NCI-H1694 (cell line): ENCODE data around the gene TBC1D5.
"Not testable (repeated sequence)": the region's sequence is repeated elsewhere in the genome, so short reads cannot be mapped to it uniquely, and the experiment has no call there.

Experiments used
- DNase-seq: peaks from one replicate; lab custom pipeline; 2025; lab: John Stamatoyannopoulos, UW

Gene TBC1D5

DNA sequence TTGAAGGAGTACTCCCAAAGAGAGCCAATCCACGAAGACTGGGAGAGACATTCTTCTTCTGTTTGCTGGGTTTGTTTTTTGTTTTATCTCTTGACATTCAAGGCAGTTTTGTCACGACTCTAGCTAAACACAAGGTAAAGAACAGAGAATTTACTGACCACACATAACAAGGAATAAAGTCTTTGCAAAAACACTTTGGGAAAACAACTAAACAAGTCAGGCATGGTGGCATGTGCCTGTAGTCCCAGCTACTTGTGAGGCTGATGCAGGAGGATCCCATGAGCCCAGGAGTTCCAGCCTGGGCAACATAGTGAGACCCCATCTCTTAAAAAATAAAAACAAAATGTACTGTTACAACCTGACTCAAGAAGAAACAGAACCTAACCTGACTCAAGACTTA is 28.0 kb downstream of the TBC1D5 start:
- DNase-seq: no peak

DNA sequence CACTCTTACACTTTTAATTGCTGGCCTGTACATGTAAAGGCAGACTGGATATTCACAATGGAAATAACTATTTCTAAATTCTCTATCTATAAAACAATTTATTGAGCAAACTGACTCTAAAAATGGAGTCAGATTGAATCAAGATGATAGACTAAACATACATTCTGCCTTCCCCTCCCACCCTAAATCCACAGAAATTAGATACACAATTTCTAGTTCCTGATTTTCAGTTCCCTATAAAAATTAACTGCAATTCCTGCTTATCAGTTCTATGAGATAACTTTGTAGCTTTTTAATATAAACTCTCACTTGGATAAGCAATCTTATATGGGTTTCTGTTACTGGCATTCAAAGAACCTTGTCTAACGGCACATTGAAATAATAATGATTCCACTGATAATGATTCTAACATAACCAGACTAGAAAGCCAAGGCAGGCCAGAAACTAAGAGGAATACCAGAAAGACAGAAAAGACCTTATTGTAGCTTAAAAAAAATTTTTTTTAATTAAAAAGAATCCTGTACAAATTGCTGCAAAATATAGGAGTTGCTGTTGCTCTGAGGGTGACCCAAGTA is 33.1 kb downstream of the TBC1D5 start:
- no peak for DNase-seq

DNA sequence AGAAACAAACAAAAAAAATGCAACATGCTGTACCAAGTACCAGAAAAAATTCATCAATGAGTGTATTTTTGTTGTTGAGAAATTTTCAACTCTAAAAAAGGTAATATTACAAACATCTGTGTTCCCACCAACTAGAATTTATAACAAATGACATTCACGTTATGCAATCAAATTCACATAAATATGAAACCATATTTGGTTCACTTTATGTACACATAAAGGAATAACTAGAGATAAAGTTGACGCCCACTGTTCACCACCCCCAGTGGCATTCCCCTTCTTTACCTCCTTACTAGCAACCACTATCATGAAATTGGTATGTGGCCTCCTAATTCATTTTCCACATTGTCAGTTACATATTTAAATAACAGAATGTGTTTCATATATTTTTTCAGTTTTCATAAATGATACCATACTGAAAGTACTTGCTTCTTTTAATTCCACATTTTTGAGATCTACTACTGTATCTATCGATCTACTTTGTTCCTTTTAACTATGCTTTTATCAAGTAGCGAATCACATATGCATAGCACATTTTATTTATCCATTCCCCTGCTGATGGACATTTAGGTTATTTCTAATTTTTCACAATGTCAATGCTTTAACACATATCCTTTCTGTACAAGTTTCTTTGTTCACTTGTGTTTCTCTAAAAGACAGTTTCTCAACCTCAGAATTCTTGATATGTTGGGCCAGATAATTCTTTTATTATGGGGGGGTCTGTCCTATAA is 34.5 kb downstream of the TBC1D5 start:
- no peak for DNase-seq

DNA sequence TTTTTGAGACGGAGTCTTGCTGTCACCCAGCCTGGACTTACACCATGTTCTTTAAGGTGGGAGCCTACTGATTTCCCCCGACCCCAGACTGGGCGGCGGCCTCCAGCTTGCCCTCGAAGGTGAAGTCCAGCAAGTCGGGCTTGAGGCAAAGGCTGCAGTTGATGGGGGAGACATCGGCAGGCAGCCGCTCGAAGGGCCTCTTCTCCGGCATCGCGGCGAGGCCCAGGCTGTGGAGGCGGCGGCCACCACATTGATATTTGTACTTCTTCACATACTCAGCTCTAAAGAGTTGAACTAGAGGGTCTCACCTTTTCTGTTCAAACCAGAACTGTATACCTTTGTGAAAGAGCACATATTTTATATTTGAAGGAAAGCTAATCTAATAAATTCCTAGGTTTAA is 36.4 kb downstream of the TBC1D5 start:
- not testable (repeated sequence) for DNase-seq

DNA sequence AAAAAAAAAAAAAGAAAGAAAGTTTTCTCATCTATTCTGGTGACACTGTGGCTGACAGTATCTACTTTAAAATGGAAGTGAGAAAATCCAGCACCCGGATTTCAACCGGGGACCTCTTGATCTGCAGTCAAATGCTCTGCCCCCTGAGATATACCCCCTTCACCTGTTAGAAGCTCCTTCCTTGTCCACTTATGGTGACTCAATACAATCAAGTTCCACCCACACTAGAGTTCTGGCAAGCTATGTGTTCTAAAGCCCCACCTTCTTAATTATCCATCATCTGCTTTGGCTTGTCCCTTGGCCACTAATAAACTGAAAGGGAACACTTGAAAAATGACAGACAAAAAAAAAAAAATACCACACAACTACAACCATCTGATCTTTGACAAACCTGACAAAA is 42.6 kb downstream of the TBC1D5 start:
- DNase-seq: not testable (repeated sequence)

DNA sequence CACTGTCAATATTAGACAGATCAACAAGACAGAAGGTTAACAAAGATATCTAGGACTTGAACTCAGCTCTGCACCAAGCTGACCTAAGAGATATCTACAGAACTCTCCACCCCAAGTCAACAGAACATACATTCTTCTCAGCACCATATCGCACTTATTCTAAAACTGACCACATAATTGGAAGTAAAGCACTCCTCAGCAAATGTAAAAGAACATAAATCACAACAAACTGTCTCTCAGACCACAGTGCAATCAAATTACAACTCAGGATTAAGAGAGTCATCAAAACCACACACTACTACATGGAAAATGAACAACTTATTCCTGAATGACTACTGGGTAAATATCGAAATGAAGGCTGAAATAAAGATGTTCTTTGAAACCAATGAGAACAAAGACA is 46.8 kb downstream of the TBC1D5 start:
- not testable (repeated sequence) for DNase-seq

DNA sequence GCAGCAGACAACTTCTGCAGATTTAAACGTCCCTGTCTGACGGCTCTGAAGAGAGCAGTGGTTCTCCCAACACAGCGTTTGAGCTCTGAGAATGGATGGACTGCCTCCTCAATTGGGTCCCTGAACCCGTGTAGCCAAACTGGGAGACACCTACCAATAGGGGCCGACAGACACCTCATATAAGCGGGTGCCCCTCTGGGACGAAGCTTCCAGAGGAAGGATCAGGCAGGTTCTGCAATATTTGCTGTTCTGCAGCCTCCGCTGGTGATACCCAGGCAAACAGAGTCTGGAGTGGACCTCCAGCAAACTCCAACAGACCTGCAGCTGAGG is 48.8 kb downstream of the TBC1D5 start:
- not testable (repeated sequence) for DNase-seq

DNA sequence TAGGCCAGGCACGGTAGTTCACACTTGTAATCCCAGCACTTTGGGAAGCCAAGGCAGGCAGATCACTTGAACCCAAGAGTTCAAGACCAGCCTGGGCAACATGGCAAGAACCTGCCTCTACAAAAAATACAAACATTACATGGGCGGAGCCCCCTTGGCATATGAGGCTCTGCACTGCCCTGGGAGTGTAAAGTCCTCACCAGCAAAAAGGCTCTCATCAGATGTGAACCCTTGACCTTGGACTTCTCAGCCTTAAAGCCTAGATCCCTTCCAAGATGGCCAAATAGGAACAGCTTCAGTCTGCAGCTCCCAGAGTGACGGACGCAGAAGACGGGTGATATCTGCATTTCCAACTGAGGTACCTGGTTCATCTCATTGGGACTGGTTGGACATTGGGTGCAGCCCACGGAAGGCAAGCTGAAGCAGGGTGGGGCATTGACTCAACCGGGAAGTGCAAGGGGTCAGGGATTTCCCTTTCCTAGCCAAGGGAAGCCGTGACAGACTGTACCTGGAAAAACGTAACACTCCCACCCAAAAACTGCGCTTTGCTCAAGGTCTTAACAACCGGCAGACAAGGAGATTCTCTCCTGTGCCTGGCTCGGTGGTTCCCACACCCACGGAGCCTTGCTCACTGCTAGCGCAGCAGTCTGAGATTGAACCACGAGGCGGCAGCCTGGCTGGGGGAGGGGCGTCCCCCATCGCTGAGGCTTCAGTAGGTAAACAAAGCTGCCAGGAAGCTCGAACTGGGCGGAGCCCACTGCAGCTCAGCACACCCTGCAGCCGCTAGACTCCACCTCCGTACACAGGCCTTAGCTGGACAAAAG is 49.4 kb downstream of the TBC1D5 start:
- DNase-seq: not testable (repeated sequence)

DNA sequence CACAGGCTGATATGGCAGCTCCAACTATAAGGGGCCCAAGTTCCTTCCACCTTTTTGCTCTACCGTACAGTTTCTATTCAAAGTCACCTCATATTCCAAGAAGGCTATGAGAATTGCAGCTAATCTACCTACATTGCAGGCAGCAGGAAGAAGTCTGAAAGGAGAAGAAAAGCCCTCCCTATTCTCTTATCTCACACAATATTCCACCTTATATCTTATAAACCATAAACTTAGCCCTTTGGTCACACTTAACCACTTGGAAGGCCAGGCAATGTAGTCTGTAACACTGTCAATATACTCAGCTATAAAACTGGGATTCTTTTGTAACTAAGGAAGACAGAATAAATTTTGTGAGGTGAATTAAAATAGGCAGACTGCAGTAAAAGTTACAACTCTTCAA is 54.9 kb downstream of the TBC1D5 start:
- DNase-seq: no peak

DNA sequence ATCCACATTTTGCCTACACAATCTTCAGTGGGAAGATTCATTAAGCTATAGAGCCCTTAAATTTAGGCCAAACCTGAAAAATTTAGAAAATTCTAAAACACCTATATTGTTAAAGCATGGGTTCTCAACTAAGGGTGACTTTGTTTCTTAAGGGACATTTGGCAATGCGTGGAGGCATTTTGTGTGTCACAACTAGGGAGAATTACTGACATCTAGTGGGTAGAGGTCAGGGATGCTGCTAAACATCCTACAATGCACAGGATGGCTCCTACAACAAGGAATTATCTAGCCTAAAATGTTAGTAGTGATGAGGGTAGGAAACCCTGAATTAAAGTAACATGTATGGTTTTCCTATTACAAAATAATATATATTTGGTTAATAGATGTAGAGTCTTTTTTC is 55.8 kb downstream of the TBC1D5 start:
- DNase-seq: no peak

DNA sequence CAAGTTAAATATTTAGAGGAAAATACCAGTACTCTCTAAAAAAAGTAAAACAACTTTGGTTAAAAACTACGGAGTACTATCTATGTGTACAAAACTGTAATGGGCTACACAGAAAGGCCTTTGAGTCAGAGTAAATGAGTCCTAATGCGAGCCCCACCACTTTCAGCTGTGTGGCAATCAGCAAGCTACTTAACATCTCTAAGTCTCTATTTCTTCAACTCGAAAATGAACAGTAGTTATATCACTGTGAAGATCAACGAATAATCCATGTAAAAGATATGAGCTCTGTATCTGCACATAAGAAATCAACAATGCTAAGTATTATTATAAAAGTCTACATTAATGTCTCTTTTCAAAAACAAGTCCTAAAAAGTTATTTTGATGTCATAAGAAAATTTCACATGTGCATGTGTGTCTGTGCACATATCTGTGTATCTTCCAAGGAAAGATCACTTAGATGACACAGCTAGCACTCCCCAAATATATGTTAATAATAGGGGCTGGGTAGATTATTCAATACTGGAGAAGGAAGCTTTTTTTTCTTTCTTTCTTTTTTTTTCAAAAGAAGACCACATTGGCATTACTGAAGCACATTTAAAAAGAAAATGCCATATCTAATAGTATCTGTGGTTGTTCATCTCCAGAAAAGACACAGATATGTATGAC is 58.8 kb downstream of the TBC1D5 start:
- no peak for DNase-seq

DNA sequence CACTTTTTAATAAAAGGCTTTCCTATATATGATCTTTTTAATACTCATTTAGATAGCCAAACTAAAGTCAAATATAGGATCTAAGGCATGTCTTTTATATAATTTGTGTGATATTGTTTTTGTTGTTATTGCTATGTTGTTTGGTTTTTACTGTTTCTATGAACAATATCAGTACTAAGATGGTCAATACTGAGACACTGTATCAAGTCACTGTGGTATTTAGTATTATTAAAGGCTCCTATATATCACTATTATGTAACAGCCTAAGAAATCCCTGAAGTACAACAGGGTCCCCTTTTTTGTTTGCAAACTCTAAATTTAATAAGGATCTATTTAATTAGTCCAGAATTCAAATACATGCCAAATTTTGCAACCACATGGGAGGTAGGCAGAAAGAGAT is 61.9 kb downstream of the TBC1D5 start:
- no peak for DNase-seq

DNA sequence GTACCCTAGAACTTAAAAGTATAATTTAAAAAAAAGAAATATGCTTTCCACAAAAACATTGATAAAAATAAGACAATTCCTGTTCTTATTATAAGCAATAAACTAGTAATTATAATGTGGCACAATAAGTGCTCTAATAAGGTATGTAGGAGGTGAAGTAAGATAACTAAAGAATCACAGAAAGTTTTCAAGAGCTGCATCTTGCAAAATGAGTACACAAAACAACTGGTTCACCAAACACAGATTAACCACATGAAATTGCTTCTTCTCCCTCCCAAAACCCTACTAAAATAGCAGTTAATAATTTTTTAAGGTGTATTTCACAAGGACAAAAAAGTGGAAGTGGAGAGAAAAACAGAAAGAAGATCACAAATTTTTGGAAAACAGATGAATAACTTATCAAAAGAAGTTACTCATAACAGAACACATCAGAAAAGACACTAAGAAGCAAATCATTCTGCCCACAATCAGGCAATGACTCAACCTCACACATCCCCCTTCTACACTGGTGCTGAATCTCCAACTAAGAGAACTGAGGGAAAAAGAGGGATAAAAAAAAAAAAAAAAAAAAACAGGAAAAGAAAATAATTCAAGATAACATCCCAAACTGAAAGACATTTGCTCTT is 64.2 kb downstream of the TBC1D5 start:
- no peak for DNase-seq

DNA sequence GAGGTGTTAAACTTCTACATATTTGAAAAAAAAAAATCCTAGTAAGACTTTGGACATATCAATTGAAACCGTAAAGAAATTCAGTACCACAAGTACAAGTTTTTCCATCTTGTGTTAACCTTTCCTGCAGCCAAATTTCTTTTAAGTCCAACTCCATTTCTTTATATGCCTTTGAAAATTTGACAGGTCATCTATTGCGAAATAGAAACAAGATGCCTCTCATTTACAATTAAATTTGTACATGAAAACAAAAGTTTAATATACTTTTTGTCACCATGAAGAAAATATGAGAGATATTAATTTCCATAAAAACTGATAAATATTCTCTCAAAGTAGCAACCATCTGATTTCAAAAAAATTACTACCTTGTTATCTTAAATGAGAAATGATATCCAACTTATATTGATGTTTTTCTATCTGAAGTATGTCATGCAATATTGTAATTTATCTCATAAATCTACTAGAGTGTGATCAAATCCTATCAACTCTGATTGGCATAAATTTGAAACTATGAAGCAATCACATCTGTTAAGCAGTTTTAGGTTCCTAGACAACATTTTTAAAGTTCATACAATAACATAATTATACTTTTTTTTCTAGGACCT is 68.2 kb downstream of the TBC1D5 start:
- no peak for DNase-seq

DNA sequence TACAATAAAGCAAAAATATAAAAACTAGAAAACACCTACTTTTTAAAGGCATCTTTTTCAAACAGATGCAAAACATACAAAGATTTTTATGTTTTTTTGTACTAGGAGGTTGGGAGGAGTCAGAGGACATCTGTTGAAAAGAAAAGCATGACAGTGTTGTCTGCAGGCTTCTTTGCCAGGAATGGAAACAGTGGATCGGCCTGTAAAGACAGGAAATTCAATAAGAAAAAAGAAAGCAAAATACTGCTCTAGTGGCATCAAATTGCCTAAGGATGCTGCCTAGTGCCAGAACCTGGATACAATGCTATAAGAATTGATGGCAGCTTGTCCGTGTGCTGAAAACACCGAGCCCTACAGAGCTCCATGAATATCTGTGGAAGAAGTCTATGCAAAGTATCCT is 69.9 kb downstream of the TBC1D5 start:
- no peak for DNase-seq

DNA sequence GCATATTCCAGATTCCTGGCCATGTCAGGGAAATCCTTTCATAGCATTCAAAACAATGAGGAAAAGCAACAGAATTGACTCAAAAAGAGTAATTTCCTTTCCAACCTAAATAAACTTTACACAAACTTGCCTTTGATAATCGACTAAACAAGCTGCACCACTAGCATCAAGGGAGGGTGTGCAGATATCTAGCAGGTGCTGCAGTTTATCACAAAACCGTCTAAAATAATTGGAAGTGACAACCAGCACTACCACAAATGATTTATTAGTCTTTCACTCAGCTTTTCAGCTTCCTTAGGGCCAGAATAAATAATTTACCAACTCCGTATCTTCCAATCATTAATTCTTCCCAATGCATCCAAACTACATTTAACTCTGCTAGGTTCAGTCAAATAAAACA is 71.7 kb downstream of the TBC1D5 start:
- DNase-seq: no peak

DNA sequence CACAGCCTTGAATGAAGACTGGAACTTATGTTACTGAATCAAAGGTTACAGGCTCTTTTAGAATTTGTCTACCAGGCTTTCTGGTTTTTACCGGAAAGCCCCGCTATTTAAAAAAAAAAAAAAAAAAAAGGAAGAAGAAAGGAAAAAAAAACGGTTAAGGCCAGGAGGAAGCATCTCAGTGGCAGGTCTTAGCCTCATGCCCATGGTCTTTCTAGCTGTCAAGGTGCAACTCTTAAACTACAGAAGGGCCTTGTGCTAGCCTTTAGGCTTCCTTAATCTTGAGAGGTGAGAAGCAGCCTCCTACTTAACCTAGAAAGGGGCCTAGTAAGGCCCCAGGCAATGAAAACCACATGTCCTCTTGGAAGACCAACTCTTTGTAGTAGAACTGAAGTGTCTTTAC is 77.5 kb downstream of the TBC1D5 start:
- no peak for DNase-seq

DNA sequence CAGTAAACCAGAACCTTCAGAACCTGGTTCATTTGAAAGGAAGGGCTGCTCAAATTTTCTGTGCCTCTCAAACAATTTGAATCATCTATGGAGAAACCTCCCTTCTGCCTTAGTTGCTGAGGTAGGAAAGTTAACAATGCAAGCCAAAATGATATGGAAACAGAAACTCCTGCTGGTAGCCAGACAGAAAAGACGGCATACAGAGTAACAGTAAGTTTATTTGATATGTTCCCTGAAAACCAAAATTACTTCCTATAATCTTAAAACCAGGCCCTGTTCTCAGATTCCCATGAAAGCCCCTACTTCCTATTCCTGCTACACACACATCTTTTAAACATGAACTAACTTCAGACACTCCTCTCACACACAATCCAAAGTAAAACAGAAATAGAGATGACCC is 86.2 kb downstream of the TBC1D5 start:
- DNase-seq: no peak

DNA sequence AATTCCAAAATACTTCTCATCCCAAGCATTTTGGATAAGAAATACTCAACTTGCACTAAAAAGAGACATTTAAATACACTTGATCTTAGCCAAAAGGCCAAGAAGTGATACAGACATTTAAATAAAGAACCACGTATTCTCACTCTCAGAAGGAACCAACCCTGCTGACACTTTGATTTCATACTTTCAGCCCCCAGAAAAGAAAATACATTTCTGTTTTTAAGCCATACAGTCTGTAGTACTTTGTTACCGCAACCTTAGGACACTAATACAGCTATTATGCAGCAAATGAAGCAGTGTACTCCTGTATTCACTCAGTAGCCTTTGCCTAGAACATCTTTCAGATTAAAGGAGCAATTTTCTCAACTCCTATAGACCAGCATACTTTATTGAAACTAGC is 86.7 kb downstream of the TBC1D5 start:
- DNase-seq: no peak

DNA sequence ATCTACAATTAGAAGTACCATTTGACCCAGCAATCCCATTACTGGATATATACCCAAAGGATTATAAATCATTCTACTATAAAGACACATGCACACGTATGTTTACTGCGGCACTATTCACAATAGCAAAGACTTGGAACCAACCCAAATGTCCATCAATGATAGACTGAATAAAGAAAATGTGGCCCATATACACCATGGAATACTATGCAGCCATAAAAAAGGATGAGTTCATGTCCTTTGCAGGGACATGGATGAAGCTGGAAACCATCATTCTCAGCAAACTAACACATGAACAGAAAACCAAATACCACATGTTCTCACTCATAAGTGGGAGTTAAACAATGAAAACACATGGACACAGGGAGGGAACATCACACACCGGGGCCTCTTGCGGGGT is 92.7 kb downstream of the TBC1D5 start:
- DNase-seq: not testable (repeated sequence)

DNA sequence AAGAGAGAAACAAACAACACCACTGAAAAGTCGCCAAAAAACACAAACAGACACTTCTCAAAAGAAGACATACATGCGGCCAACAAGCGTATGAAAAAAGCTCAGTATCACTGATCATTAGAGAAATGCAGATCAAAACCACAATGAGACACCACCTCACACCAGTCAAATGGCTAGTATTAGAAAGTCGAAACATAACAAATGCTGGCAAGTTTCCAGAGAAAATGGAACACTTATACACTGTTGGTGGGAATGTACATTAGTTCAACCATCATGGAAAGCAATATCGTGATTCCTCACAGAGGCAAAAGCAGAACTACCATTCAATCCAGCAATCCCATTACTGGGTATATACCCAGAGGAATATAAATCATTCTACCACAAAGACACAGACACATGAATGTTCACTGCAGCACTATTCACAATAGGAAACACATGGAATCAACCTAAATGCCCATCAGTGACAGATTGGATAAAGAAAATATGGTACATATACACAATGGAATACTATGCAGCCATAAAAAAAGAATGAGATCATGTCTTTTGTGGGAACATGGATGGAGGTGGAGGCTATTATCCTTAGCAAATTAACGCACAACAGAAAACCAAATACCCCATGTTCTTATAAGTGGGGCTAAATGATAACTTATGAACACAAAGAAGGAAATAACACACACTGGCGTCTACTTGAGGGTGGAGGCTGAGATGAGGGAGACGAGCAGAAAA is 93.6 kb downstream of the TBC1D5 start:
- not testable (repeated sequence) for DNase-seq
